Neuronal stem cell (in vitro differentiated cells): ENCODE data around the gene MGMT.
"Not testable (repeated sequence)": the region's sequence is repeated elsewhere in the genome, so short reads cannot be mapped to it uniquely, and the experiment has no call there.

Source experiments
- DNase-seq: peaks from one replicate; pipeline ENCODE4 v3.0.0-alpha.2; 2013; ENCODE audit warnings: low spot score
- H2AFZ ChIP-seq: one replicate; pipeline ENCODE4 v1.6.1; 2013; ENCODE audit warnings: mild to moderate bottlenecking, low read length, inconsistent platforms
- H2AK5ac ChIP-seq: 2 replicates; pipeline ENCODE4 v1.6.1; 2013; ENCODE audit warnings: low read depth, mild to moderate bottlenecking, inconsistent platforms, low read length, moderate library complexity, mixed read lengths
- H2BK120ac ChIP-seq: 2 replicates; pipeline ENCODE4 v1.6.1; 2013; ENCODE audit warnings: low read depth, mild to moderate bottlenecking, inconsistent platforms, low read length, moderate library complexity, mixed read lengths
- H2BK12ac ChIP-seq: one replicate; pipeline ENCODE4 v1.6.1; 2013; ENCODE audit warnings: low read length, inconsistent platforms
- H2BK15ac ChIP-seq: 2 replicates; pipeline ENCODE4 v1.6.1; 2013; ENCODE audit warnings: mild to moderate bottlenecking, low read length, inconsistent platforms, mixed read lengths
- H2BK5ac ChIP-seq: one replicate; pipeline ENCODE4 v1.6.1; 2013; ENCODE audit warnings: inconsistent platforms, mild to moderate bottlenecking, low read length, moderate library complexity
- H3K14ac ChIP-seq: one replicate; pipeline ENCODE4 v1.6.1; 2013; ENCODE audit warnings: low read length, inconsistent platforms
- H3K18ac ChIP-seq: 2 replicates; pipeline ENCODE4 v1.6.1; 2013; ENCODE audit warnings: low read length, inconsistent platforms
- H3K23ac ChIP-seq: 2 replicates; pipeline ENCODE4 v1.6.1; 2013; ENCODE audit warnings: low read depth, mild to moderate bottlenecking, mixed read lengths, low read length, inconsistent platforms; ENCODE audit not compliant: poor library complexity
- H3K27ac ChIP-seq: replicated peaks from 3 replicates; pipeline ENCODE4 v1.5.1; 2013; ENCODE audit warnings: low read length, inconsistent platforms
- H3K27me3 ChIP-seq, 3 experiments: 2 replicates each; pipeline ENCODE4 v1.6.1; 2013; ENCODE audit warnings: low read length in 3 of 3, mild to moderate bottlenecking in 2 of 3, inconsistent platforms in 1 of 3, low read depth in 1 of 3, mixed read lengths in 1 of 3, moderate library complexity in 1 of 3; ENCODE audit not compliant: control insufficient read depth in 3 of 3, insufficient read depth in 3 of 3
- H3K36me3 ChIP-seq, 2 donors: replicated peaks in 1 of 2; 2 replicates each; pipeline ENCODE4 v1.6.1; 2013; ENCODE audit warnings: low read length in 2 of 2; ENCODE audit not compliant: control insufficient read depth in 2 of 2, insufficient read depth in 2 of 2
- H3K4ac ChIP-seq: 2 replicates; pipeline ENCODE4 v1.6.1; 2013; ENCODE audit warnings: inconsistent platforms, mild to moderate bottlenecking, low read length, moderate library complexity
- H3K4me1 ChIP-seq, 2 donors: 1 replicate in 1 of 2; 2 replicates in 1 of 2; pipeline ENCODE4 v1.6.1; 2013; ENCODE audit warnings: low read length in 2 of 2, low read depth in 1 of 2; ENCODE audit not compliant: control insufficient read depth in 2 of 2, insufficient read depth in 1 of 2
- H3K4me2 ChIP-seq: one replicate; pipeline ENCODE4 v1.6.1; 2013; ENCODE audit warnings: mild to moderate bottlenecking, low read length, inconsistent platforms; ENCODE audit not compliant: insufficient read depth, poor library complexity, severe bottlenecking
- H3K4me3 ChIP-seq, 2 donors: 2 replicates each; pipeline ENCODE4 v1.5.1; 2013; ENCODE audit warnings: low read length in 2 of 2, mild to moderate bottlenecking in 2 of 2, inconsistent platforms in 1 of 2, moderate library complexity in 1 of 2
- H3K79me1 ChIP-seq: one replicate; pipeline ENCODE4 v1.6.1; 2013; ENCODE audit warnings: low read depth, mild to moderate bottlenecking, inconsistent platforms, low read length, moderate library complexity
- H3K9ac ChIP-seq: one replicate; pipeline ENCODE4 v1.6.1; 2013; ENCODE audit warnings: mild to moderate bottlenecking, low read depth, low read length, inconsistent platforms; ENCODE audit not compliant: poor library complexity
- H3K9me3 ChIP-seq, 2 donors: replicated peaks in 1 of 2; 2 replicates each; pipeline versions ENCODE3 to v1.6.1; 2013; ENCODE audit warnings: low read length in 2 of 2, mild to moderate bottlenecking in 2 of 2, inconsistent platforms in 1 of 2, low read depth in 1 of 2, mixed read lengths in 1 of 2, moderate library complexity in 1 of 2; ENCODE audit not compliant: control insufficient read depth in 2 of 2, insufficient read depth in 1 of 2
- H4K8ac ChIP-seq: one replicate; pipeline ENCODE4 v1.6.1; 2013; ENCODE audit warnings: low read depth, mild to moderate bottlenecking, inconsistent platforms, low read length, moderate library complexity
- H4K91ac ChIP-seq: one replicate; pipeline ENCODE4 v1.6.1; 2013; ENCODE audit warnings: low read length, low read depth, mild to moderate bottlenecking, inconsistent platforms; ENCODE audit not compliant: poor library complexity
- WGBS, 2 donors: extraction: QIAGEN DNeasy Blood & Tissue Kit; methylation state at CpG; one replicate each; pipeline ENCODE4 v1.1.7; 2013; ENCODE audit warnings: missing lambda C conversion rate in 2 of 2, mixed read lengths in 1 of 2; ENCODE audit not compliant: insufficient read length in 2 of 2, insufficient replicate concordance in 1 of 2; ENCODE audit errors: extremely low coverage in 2 of 2; 5-methylcytosine and 5-hydroxymethylcytosine counted together

Gene MGMT

DNA sequence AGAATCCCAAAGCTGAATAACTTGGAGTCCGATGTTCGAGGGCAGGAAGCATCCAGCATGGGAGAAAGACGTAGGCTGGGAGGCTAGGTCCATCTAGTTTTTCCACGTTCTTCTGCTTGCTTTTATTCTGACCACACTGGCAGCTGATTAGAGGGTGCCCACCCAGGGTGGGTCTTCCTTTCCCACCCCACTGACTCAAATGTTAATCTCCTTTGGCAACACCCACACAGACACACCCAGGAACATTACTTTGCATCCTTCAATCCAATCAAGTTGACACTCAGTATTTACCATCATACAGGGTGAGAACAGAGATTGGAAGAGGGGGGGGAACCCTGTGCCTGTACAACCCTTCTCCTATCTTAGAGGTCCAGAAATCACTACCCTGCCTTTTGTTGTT is 31.3 kb upstream of the MGMT start:
- H3K18ac ChIP-seq, H2BK5ac ChIP-seq, H2BK12ac ChIP-seq, H3K9ac ChIP-seq, H3K4me3 ChIP-seq, H3K4ac ChIP-seq, H4K8ac ChIP-seq, H3K4me2 ChIP-seq, H3K9me3 ChIP-seq, H4K91ac ChIP-seq, H2AK5ac ChIP-seq, H3K36me3 ChIP-seq, H2AFZ ChIP-seq, H3K14ac ChIP-seq, H3K23ac ChIP-seq, H3K4me1 ChIP-seq, DNase-seq, H3K27ac ChIP-seq, H3K27me3 ChIP-seq, H2BK120ac ChIP-seq, H2BK15ac ChIP-seq, H3K79me1 ChIP-seq: not testable (repeated sequence)
- WGBS, 2 donors, result no CpG with 5 or more reads among the region's 4 CpGs

DNA sequence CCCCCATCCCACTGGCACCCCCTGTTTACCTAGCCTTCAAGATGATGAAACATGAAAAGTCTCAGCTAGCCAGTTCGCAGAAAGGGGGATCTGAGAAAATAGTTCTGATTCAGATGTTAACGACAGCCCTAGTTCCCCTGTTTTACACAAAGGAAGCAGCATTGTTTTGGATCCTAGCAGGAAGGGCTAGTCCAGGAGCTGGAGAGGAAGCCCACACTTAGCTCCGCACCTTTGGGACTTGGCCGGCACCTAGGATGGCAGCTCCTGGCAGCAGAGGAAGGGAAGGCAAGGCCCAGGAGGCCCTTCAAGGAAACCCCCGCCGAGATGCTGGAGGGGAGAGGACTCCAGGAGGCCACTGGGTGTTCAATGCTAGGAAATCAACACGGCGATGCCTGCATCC is 29.0 kb upstream of the MGMT start:
- Histone ChIP-seq H3K9ac (no peak overlapping the region), H3K4me3 (no peak overlapping the region), H3K23ac (no peak overlapping the region), H2BK12ac (no peak overlapping the region), H3K27me3 (no peaks in the 10 kb centered on the region), H3K18ac (no peak overlapping the region), H2BK120ac (no peak overlapping the region), H3K4ac (no peak overlapping the region), H4K91ac (no peak overlapping the region), H3K4me2 (no peak overlapping the region), H2BK5ac (no peak overlapping the region), H3K36me3 (no peaks in the 10 kb centered on the region), H2AFZ (no peak overlapping the region), H3K79me1 (no peaks in the 10 kb centered on the region), H3K9me3 (peaks cover 0 to 6% of the 10 kb centered on the region in 2 donors), H4K8ac (no peak overlapping the region), H3K14ac (no peak overlapping the region), H3K4me1 (no peaks in the 10 kb centered on the region), H3K27ac (no peak overlapping the region), H2BK15ac (no peak overlapping the region), H2AK5ac (no peak overlapping the region)
- WGBS, 2 donors, result no CpG with 5 or more reads among the region's 8 CpGs
- no peak for DNase-seq

DNA sequence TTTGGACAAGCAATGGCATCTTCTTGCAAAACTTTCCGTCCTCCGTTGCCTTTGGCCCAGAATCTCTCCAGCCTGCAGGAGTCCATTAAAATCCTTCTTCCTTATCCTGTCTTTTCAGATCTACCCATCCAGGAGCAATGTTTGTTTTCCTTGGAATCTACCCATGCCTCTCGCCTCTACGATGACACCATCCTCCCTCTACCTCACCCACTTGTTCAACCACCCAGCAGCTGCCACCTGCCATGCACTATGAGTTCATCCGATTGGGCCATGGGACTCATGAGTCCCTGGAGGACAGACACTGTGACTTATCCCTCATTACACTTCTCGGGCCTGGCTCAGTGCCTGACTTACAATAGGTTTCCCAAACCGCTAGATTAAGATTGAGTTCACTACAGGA is 26.8 kb upstream of the MGMT start:
- Histone ChIP-seq H2BK5ac (no peak overlapping the region), H2BK12ac (no peak overlapping the region), H3K79me1 (no peaks in the 10 kb centered on the region), H3K4me2 (no peak overlapping the region), H4K91ac (no peak overlapping the region), H2BK15ac (no peak overlapping the region), H3K4me1 (no peaks in the 10 kb centered on the region), H4K8ac (no peak overlapping the region), H2AK5ac (no peak overlapping the region), H3K4me3 (no peak overlapping the region), H3K27ac (no peak overlapping the region), H2BK120ac (no peak overlapping the region), H3K18ac (no peak overlapping the region), H2AFZ (no peak overlapping the region), H3K36me3 (no peaks in the 10 kb centered on the region), H3K9ac (no peak overlapping the region), H3K23ac (no peak overlapping the region), H3K4ac (no peak overlapping the region), H3K27me3 (no peaks in the 10 kb centered on the region), H3K9me3 (peaks cover 0 to 6% of the 10 kb centered on the region in 2 donors), H3K14ac (no peak overlapping the region)
- DNase-seq, result no peak
- WGBS, 2 donors, result no CpG with 5 or more reads among the region's 7 CpGs

DNA sequence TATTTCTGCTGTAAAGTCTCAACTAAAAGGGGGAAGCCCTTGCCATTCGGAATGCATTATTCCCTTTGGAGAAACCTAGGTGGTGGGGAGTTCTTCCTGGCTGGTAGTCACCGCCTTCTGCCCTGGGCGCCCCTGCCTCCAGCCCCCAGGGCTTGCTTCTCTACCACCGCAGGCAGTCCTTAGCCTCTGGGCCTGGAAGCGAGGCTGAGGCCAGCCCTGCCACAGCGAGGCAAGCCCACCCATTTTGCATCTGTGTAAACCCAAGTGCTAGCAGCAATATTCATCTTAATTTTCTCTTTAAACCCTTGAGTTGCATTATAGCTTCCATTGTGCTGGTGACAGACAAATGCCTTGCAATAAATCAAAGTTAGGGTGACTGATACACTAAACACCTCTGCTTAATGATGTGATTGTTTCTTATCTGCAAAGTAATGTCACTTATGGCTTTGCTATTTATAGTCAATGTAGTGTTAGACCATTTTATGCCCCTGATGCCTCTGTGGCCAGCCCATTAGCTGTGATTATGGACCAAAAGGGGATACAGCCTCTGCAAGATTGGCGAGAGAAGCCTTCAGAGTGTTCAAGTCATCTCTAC is 26.2 kb upstream of the MGMT start:
- Histone ChIP-seq H3K4me1 (no peaks in the 10 kb centered on the region), H3K36me3 (no peaks in the 10 kb centered on the region), H2AK5ac (no peak overlapping the region), H3K9me3 (peaks cover 0 to 6% of the 10 kb centered on the region in 2 donors), H2BK12ac (no peak overlapping the region), H3K4me2 (no peak overlapping the region), H3K27me3 (no peaks in the 10 kb centered on the region), H2BK5ac (no peak overlapping the region), H2AFZ (no peak overlapping the region), H4K8ac (no peak overlapping the region), H3K27ac (no peak overlapping the region), H3K9ac (no peak overlapping the region), H4K91ac (no peak overlapping the region), H3K79me1 (no peaks in the 10 kb centered on the region), H2BK15ac (no peak overlapping the region), H3K14ac (no peak overlapping the region), H3K4ac (no peak overlapping the region), H3K18ac (peak overlapping the region; percentile 22), H3K4me3 (no peak overlapping the region), H2BK120ac (no peak overlapping the region), H3K23ac (no peak overlapping the region)
- no CpG with 5 or more reads among the region's 7 CpGs for WGBS, 2 donors
- DNase-seq, result no peak
